SK-N-SH (cell line): ENCODE data around the gene POP4. TPM values are rescaled to one million over a fixed set of nuclear protein-coding genes. Genes with fewer than 3 reads are reported as not detected.

Experiments used
- CTCF ChIA-PET: fragments of 300-600, 350-600 bp; formaldehyde crosslinking; extraction: SDS; loops from one replicate; lab custom pipeline; 2021; lab: Yijun Ruan, JAX
- POLR2A ChIA-PET: fragments of 350-600 bp; sonication (Branson Sonifier 250); formaldehyde crosslinking; extraction: SDS; loops from one replicate; lab custom pipeline; 2020; ENCODE audit warnings: antibody characterized with exemption, inconsistent platforms; lab: Yijun Ruan, JAX
- DNase-seq: peaks from one replicate; pipeline ENCODE4 v3.0.0; 2012
- H2AFZ ChIP-seq: fragments of 200-600 bp; sonication (generic); 2 replicates; pipeline ENCODE4 v1.8.1; 2016; ENCODE audit warnings: antibody characterized with exemption, mild to moderate bottlenecking, low read depth
- H3F3A ChIP-seq: fragments of 200-600 bp; sonication (generic); replicated peaks from 2 replicates; pipeline ENCODE3; 2016; ENCODE audit warnings: antibody characterized with exemption, mild to moderate bottlenecking; ENCODE audit not compliant: insufficient read depth
- H3K27ac ChIP-seq, 2 experiments: fragments of 200-500 bp in 1 of 2; fragments of 200-600 bp in 1 of 2; sonication (Bioruptor generic) in 1 of 2; sonication (generic), shearing (Covaris generic) in 1 of 2; 2 replicates each; pipeline versions ENCODE4 v1.5.1 to v1.6.1; 2014 to 2016; ENCODE audit warnings: low read depth in 2 of 2, inconsistent platforms in 1 of 2, low read length in 1 of 2, mild to moderate bottlenecking in 1 of 2, mixed read lengths in 1 of 2
- H3K27me3 ChIP-seq: fragments of 200-600 bp; sonication (generic), shearing (Covaris generic); 2 replicates; pipeline ENCODE4 v1.6.1; 2016; ENCODE audit warnings: mixed run types; ENCODE audit not compliant: insufficient read depth
- H3K36me3 ChIP-seq, 2 experiments: fragments of 200-500 bp in 1 of 2; fragments of 200-600 bp in 1 of 2; sonication (Bioruptor generic) in 1 of 2; sonication (generic) in 1 of 2; replicated peaks in 1 of 2; 2 replicates each; pipeline versions ENCODE3 to v1.5.1; 2014 to 2016; ENCODE audit warnings: low read length in 1 of 2, mild to moderate bottlenecking in 1 of 2; ENCODE audit not compliant: insufficient read depth in 2 of 2, control insufficient read depth in 1 of 2
- H3K4me1 ChIP-seq, 2 experiments: fragments of 200-500 bp in 1 of 2; fragments of 200-600 bp in 1 of 2; sonication (Bioruptor generic) in 1 of 2; sonication (generic), shearing (Covaris generic) in 1 of 2; 2 replicates each; pipeline versions ENCODE4 v1.5.1 to v1.6.1; 2014 to 2016; ENCODE audit warnings: low read depth in 1 of 2, low read length in 1 of 2, mixed run types in 1 of 2; ENCODE audit not compliant: insufficient read depth in 2 of 2, control insufficient read depth in 1 of 2
- H3K4me2 ChIP-seq: fragments of 200-600 bp; sonication (generic), shearing (Covaris generic); 2 replicates; pipeline ENCODE4 v1.6.1; 2017; ENCODE audit warnings: mixed run types
- H3K4me3 ChIP-seq, 2 experiments: fragments of 200-500 bp in 1 of 2; fragments of 200-600 bp in 1 of 2; sonication (Bioruptor generic) in 1 of 2; sonication (generic), shearing (Covaris generic) in 1 of 2; 2 replicates each; pipeline versions ENCODE4 v1.5.1 to v1.8.1; 2014 to 2016; ENCODE audit warnings: low read depth in 2 of 2, inconsistent platforms in 1 of 2, low read length in 1 of 2, mild to moderate bottlenecking in 1 of 2, mixed read lengths in 1 of 2, moderate library complexity in 1 of 2
- H3K79me2 ChIP-seq: fragments of 200-600 bp; sonication (generic); 2 replicates; pipeline ENCODE4 v1.8.1; 2017; ENCODE audit warnings: mild to moderate bottlenecking; ENCODE audit not compliant: insufficient read depth
- H3K9ac ChIP-seq: fragments of 200-600 bp; sonication (generic); 2 replicates; pipeline ENCODE4 v1.6.1; 2017; ENCODE audit warnings: mixed run types
- H3K9me2 ChIP-seq: fragments of 200-600 bp; sonication (generic); 2 replicates; pipeline ENCODE4 v1.6.1; 2017; ENCODE audit warnings: mixed run types
- H3K9me3 ChIP-seq: fragments of 200-600 bp; sonication (generic); 2 replicates; pipeline ENCODE4 v1.6.1; 2017; ENCODE audit warnings: mixed run types, mild to moderate bottlenecking, moderate library complexity
- H4K20me1 ChIP-seq: fragments of 200-600 bp; sonication (generic); 2 replicates; pipeline ENCODE4 v1.6.1; 2017; ENCODE audit warnings: mild to moderate bottlenecking, mixed run types; ENCODE audit not compliant: insufficient read depth
- CHD2 ChIP-seq: fragments of 150-350 bp; IDR thresholded peaks from 2 replicates; pipeline ENCODE4 v1.6.1; 2018; ENCODE audit warnings: low read length; ENCODE audit not compliant: partially characterized antibody
- CTCF ChIP-seq: fragments of 200-600 bp; sonication (generic); IDR thresholded peaks from 2 replicates; pipeline ENCODE4 v1.6.1; 2017; ENCODE audit warnings: antibody characterized with exemption, mild to moderate bottlenecking, moderate library complexity
- FOXJ3 ChIP-seq: sonication (generic); formaldehyde crosslinking; IDR thresholded peaks from 2 replicates; pipeline ENCODE4 v1.5.1; 2020; ENCODE audit warnings: mild to moderate bottlenecking, missing genetic modification reagents
- GABPA ChIP-seq: IDR thresholded peaks from 2 replicates; pipeline ENCODE4 v1.4.0; 2012; ENCODE audit warnings: low read depth, mild to moderate bottlenecking
- GATA2 ChIP-seq: sonication (generic); formaldehyde crosslinking; IDR thresholded peaks from 2 replicates; pipeline ENCODE4 v1.5.0; 2020; ENCODE audit warnings: mild to moderate bottlenecking, missing genetic modification reagents
- IRF3 ChIP-seq: fragments of 150-350 bp; IDR thresholded peaks from 2 replicates; pipeline ENCODE4 v1.6.1; 2016; ENCODE audit warnings: mild to moderate bottlenecking, low read depth, low read length
- MAX ChIP-seq: IDR thresholded peaks from 2 replicates; pipeline ENCODE4 v1.4.0; 2012; ENCODE audit warnings: low read depth
- MEF2A ChIP-seq: IDR thresholded peaks from 2 replicates; pipeline ENCODE4 v1.4.0; 2012; ENCODE audit warnings: low read depth, borderline replicate concordance
- MXI1 ChIP-seq: IDR thresholded peaks from 2 replicates; pipeline ENCODE4 v1.6.1; 2012; ENCODE audit warnings: mild to moderate bottlenecking, low read depth, low read length, improper control_type of control experiment
- PBX3 ChIP-seq: IDR thresholded peaks from 2 replicates; pipeline ENCODE4; 2012
- POLR2AphosphoS5 ChIP-seq: IDR thresholded peaks from 2 replicates; pipeline ENCODE4 v1.6.1; 2012; ENCODE audit warnings: low read depth, low read length
- REST ChIP-seq: IDR thresholded peaks from 2 replicates; pipeline ENCODE4 v1.6.1; 2012; ENCODE audit warnings: mild to moderate bottlenecking, low read depth, low read length, moderate library complexity
- RFX5 ChIP-seq: IDR thresholded peaks from 2 replicates; pipeline ENCODE4 v1.6.1; 2012; ENCODE audit warnings: mild to moderate bottlenecking, improper control_type of control experiment, low read length
- SIN3A ChIP-seq: IDR thresholded peaks from 2 replicates; pipeline ENCODE4 v1.6.1; 2012; ENCODE audit warnings: low read depth, mild to moderate bottlenecking, low read length, moderate library complexity, borderline replicate concordance
- SMC3 ChIP-seq: IDR thresholded peaks from 2 replicates; pipeline ENCODE4 v1.6.1; 2012; ENCODE audit warnings: low read depth, low read length, improper control_type of control experiment
- TAF1 ChIP-seq: IDR thresholded peaks from 2 replicates; pipeline ENCODE4 v1.6.1; 2012; ENCODE audit warnings: low read depth, mild to moderate bottlenecking, low read length, moderate library complexity, borderline replicate concordance
- USF1 ChIP-seq: IDR thresholded peaks from 2 replicates; pipeline ENCODE4 v1.4.0; 2012; ENCODE audit warnings: low read depth, borderline replicate concordance
- YY1 ChIP-seq: IDR thresholded peaks from 2 replicates; pipeline ENCODE4 v1.4.0; 2012; ENCODE audit warnings: low read depth, mild to moderate bottlenecking
- WGBS: methylation state at CpG from one replicate; pipeline ENCODE4 v1.1.6; 2017; ENCODE audit warnings: low lambda C conversion rate; 5-methylcytosine and 5-hydroxymethylcytosine counted together
- polyA plus RNA-seq, 3 experiments: library from polyadenylated mRNA; depleted of rRNA; stranded (reverse); fragments of >200 nt; gene quantifications; 2 replicates each; pipeline ENCODE4 v1.2.3, GENCODE V29; 2012

Gene POP4
- polyA plus RNA-seq, 1 of the 3 experiments (the other 2 are of a cell fraction), result 75.4 TPM

- H4K20me1 ChIP-seq, result no peaks in the 10 kb centered on the region
- POLR2A ChIA-PET, result no interaction called here
Measured at GRCh38 chr19:29576761-29577648, 29.1 kb upstream of the POP4 start.

More at GRCh38 chr19:29576761-29577648, 29.1 kb upstream of the POP4 start:
- no peak overlapping the region for H3K27ac ChIP-seq
- no peaks in the 10 kb centered on the region for H3K4me1 ChIP-seq
- TF ChIP-seq GABPA, result no peak
- TF ChIP-seq CTCF, result no peak
- no peak for TF ChIP-seq TAF1
- TF ChIP-seq MAX, result no peak
- TF ChIP-seq PBX3, result no peak
- TF ChIP-seq SMC3, result no peak
- TF ChIP-seq USF1, result no peak
- no peak for TF ChIP-seq REST
- no peak for TF ChIP-seq SIN3A
- no peak for TF ChIP-seq FOXJ3
- TF ChIP-seq CHD2, result no peak
- TF ChIP-seq IRF3, result no peak
- TF ChIP-seq MEF2A, result no peak
- no peak for TF ChIP-seq YY1
- no peak for TF ChIP-seq RFX5
- TF ChIP-seq MXI1, result no peak
- no peak for TF ChIP-seq GATA2 (CRISPR knock-in tag)
- no peak for TF ChIP-seq POLR2AphosphoS5
- TF ChIP-seq, all 33 proteins: peak for 0
- no peaks in the 10 kb centered on the region for H3K36me3 ChIP-seq
- H3K27me3 ChIP-seq, result peaks cover 56% of the 10 kb centered on the region
- no peaks in the 10 kb centered on the region for H3F3A ChIP-seq
- DNase-seq, result no peak
- no peaks in the 10 kb centered on the region for H3K79me2 ChIP-seq
- H3K4me2 ChIP-seq, result no peak overlapping the region
- CTCF ChIA-PET, result interaction anchor here (0.7 to 1.0 kb wide), 2 partner anchors 33 to 49 kb away, joined by 3 read pairs; no protein-coding TSS in a partner anchor
- H3K9me2 ChIP-seq, result no peaks in the 10 kb centered on the region
- WGBS, result 9% methylated on average over 11 of the region's 15 CpGs
- H3K9ac ChIP-seq, result no peak overlapping the region
- H2AFZ ChIP-seq, result no peak overlapping the region
- H3K4me3 ChIP-seq, result no peak overlapping the region
- H3K9me3 ChIP-seq, result no peaks in the 10 kb centered on the region
